Left cardiac atrium (tissue), 4 donors: Measurements from ENCODE around the gene KRT24. TPM values are rescaled to one million over a fixed set of nuclear protein-coding genes. Genes with fewer than 3 reads are reported as not detected.
A peak's percentile ranks its signal among the peaks of the same experiment; 100 is the strongest.
"Not testable (repeated sequence)": the region's sequence is repeated elsewhere in the genome, so short reads cannot be mapped to it uniquely, and the experiment has no call there.

Source experiments
- ATAC-seq, 2 donors: fragments of 200-7000 bp; cut with Tn5 transposase; one replicate each; pipeline ENCODE4 v1.9.1; 2020; ENCODE audit warnings: mild to moderate bottlenecking in 2 of 2, moderate library complexity in 2 of 2
- DNase-seq: peaks from one replicate; pipeline ENCODE4 v3.0.0-alpha.2; 2020
- intact Hi-C, 2 donors: fragments of 100-400 bp; cut with DNase I; formaldehyde crosslinking; loops; one replicate each; pipeline versions ENCODE4 v1.14.1 to v1.15.1; 2022 to 2023
- long read RNA-seq: library from polyadenylated mRNA; unstranded; transcript quantifications from one replicate; pipeline ENCODE4 v2.0.0, GENCODE V29; 2021
- total RNA-seq, 2 donors: library from RNA; stranded (reverse); fragmentation: NEBNext Ultra II Directional; extraction: Animal tissue kit (Norgen Biotek cat#: 25700); gene quantifications; one replicate each; pipeline ENCODE4 v1.2.1, GENCODE V29; 2021
- donor health status: DM: no; HTN: yes; CAD: no.
- donor health status: DM: no; HTN: yes; CAD: no; lungs with severe emphysema.
- donor health status: DM: yes; HTN: yes; CAD: no.
- donor health status: Dilated cardiomyopathy.

KRT24 gene
- not detected for total RNA-seq
- long read RNA-seq = 0 reads

- DNase-seq = no peak
- intact Hi-C loops = no loop called here
- ATAC-seq = no peak
These were observed at the start of gene KRT24 for GRCh38 chr17:40703652-40704051. TSS of gene KRT24 (minus strand) at chr17:40703752. CDS start at chr17:40703693, 59 bp downstream.

- ATAC-seq = no peak
These were observed 47.5 kb upstream of the KRT24 start for GRCh38 chr17:40751065-40751464.

GRCh38 chr17:40750391-40750790 lies 46.8 kb upstream of the KRT24 start:
- no peak for DNase-seq
- intact Hi-C loops = no loop called here
- ATAC-seq = no peak

More at GRCh38 chr17:40751065-40751464, 47.5 kb upstream of the KRT24 start:
- intact Hi-C loops = no loop called here
- no peak for DNase-seq

- DNase-seq, intact Hi-C loops, ATAC-seq: not testable (repeated sequence)
These were observed 45.1 kb upstream of the KRT24 start for GRCh38 chr17:40748666-40749065.

GRCh38 chr17:40738553-40738952 lies 35.0 kb upstream of the KRT24 start:
- intact Hi-C loops = no loop called here
- DNase-seq (no peak), ATAC-seq (no peak)

GRCh38 chr17:40735016-40735415 lies 31.5 kb upstream of the KRT24 start:
- intact Hi-C loops = no loop called here
- DNase-seq (no peak), ATAC-seq (no peak)

GRCh38 chr17:40734018-40734417 lies 30.5 kb upstream of the KRT24 start:
- DNase-seq = no peak
- intact Hi-C loops = no loop called here
- no peak for ATAC-seq

GRCh38 chr17:40730970-40731369 lies 27.4 kb upstream of the KRT24 start:
- no peak for ATAC-seq
- intact Hi-C loops = no loop called here
- no peak for DNase-seq

GRCh38 chr17:40727447-40728231 lies 24.1 kb upstream of the KRT24 start:
- DNase-seq (no peak), ATAC-seq (no peak)
- intact Hi-C loops = no loop called here

GRCh38 chr17:40726919-40727318 lies 23.4 kb upstream of the KRT24 start:
- DNase-seq = no peak
- ATAC-seq = no peak
- intact Hi-C loops = no loop called here

GRCh38 chr17:40724656-40725055 lies 21.1 kb upstream of the KRT24 start:
- ATAC-seq = no peak
- no peak for DNase-seq
- intact Hi-C loops = no loop called here

GRCh38 chr17:40722241-40722640 lies 18.7 kb upstream of the KRT24 start:
- DNase-seq (no peak), ATAC-seq (no peak)
- intact Hi-C loops = no loop called here

- intact Hi-C loops = no loop called here
- no peak for DNase-seq
- ATAC-seq = no peak
These were observed 17.3 kb upstream of the KRT24 start for GRCh38 chr17:40720899-40721298.

GRCh38 chr17:40718930-40719329 lies 15.4 kb upstream of the KRT24 start:
- no peak for DNase-seq
- intact Hi-C loops = no loop called here
- no peak for ATAC-seq

- intact Hi-C loops = no loop called here
- no peak for ATAC-seq
- DNase-seq = no peak
These were observed 14.2 kb upstream of the KRT24 start for GRCh38 chr17:40717776-40718175.

- intact Hi-C loops = no loop called here
- DNase-seq (no peak), ATAC-seq (no peak)
These were observed 10.9 kb upstream of the KRT24 start for GRCh38 chr17:40714473-40714872.

- intact Hi-C loops = no loop called here
- DNase-seq (peak; percentile 52), ATAC-seq (peak; percentile 67 to 78)
These were observed 4.2 kb upstream of the KRT24 start for GRCh38 chr17:40707745-40708144.

GRCh38 chr17:40705584-40705983 lies 2.0 kb upstream of the KRT24 start:
- ATAC-seq = no peak
- intact Hi-C loops = no loop called here
- DNase-seq = no peak

- intact Hi-C loops = no loop called here
- ATAC-seq (no peak), DNase-seq (no peak)
These were observed 1.3 kb downstream of the KRT24 start for GRCh38 chr17:40702271-40702670.

GRCh38 chr17:40699853-40700252 lies 3.7 kb downstream of the KRT24 start:
- ATAC-seq (no peak), DNase-seq (no peak)
- intact Hi-C loops = no loop called here

GRCh38 chr17:40699371-40699770 lies 4.2 kb downstream of the KRT24 start:
- DNase-seq (no peak), ATAC-seq (peak in 1 of 2 donors; percentile 61)
- intact Hi-C loops = no loop called here
